Duodenal mucosa (tissue), 2 donors: ENCODE data around the gene AJM1.

Experiments used
- H3K27ac ChIP-seq: one replicate; pipeline ENCODE4 v1.7.0; 2013; ENCODE audit warnings: low read depth, low read length
- H3K27me3 ChIP-seq, 2 donors: one replicate each; pipeline ENCODE4 v1.7.0; 2013; ENCODE audit warnings: low read length in 2 of 2, control low read depth in 1 of 2; ENCODE audit not compliant: insufficient read depth in 2 of 2, control insufficient read depth in 1 of 2
- H3K36me3 ChIP-seq, 2 donors: one replicate each; pipeline ENCODE4 v1.7.0; 2013; ENCODE audit warnings: low read length in 2 of 2, control low read depth in 1 of 2; ENCODE audit not compliant: insufficient read depth in 2 of 2, control insufficient read depth in 1 of 2
- H3K4me1 ChIP-seq, 2 donors: one replicate each; pipeline ENCODE4 v1.7.0; 2013; ENCODE audit warnings: low read length in 2 of 2, control low read depth in 1 of 2; ENCODE audit not compliant: insufficient read depth in 2 of 2, control insufficient read depth in 1 of 2
- H3K4me3 ChIP-seq, 2 donors: one replicate each; pipeline ENCODE4 v1.7.0; 2013; ENCODE audit warnings: low read length in 2 of 2, low read depth in 1 of 2
- H3K9ac ChIP-seq, 2 donors: one replicate each; pipeline ENCODE4 v1.7.0; 2013; ENCODE audit warnings: low read length in 2 of 2, low read depth in 1 of 2
- H3K9me3 ChIP-seq, 2 donors: one replicate each; pipeline ENCODE4 v1.7.0; 2013; ENCODE audit warnings: low read length in 2 of 2, control low read depth in 1 of 2; ENCODE audit not compliant: control insufficient read depth in 1 of 2

The AJM1 gene

DNA sequence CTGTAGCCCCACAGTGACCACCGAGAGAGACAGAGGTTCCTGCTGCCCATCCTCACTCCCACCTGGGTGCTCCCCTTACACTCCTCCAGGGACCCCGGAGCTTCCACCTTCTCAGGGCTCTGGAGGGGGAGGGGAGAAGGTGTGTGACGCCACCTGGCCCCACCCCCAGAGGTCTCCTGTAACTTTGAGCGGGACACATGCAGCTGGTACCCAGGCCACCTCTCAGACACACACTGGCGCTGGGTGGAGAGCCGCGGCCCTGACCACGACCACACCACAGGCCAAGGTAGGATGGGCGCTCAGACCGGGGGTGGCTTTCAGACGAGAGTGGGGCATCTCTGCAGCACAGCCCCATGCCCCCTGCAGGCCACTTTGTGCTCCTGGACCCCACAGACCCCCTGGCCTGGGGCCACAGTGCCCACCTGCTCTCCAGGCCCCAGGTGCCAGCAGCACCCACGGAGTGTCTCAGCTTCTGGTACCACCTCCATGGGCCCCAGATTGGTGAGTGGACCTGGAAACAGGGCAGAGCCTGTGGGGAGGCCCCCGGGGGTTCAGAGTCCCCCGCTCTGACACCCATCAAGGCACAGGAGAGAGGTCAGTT is 14.4 kb downstream of the AJM1 start:
- Histone ChIP-seq H3K9me3 (no peaks in the 10 kb centered on the region), H3K27me3 (no peaks in the 10 kb centered on the region), H3K9ac (no peak overlapping the region), H3K4me3 (no peak overlapping the region), H3K36me3 (peaks cover 0 to 12% of the 10 kb centered on the region in 2 donors), H3K4me1 (peaks cover 56 to 62% of the 10 kb centered on the region in 2 donors), H3K27ac (no peak overlapping the region)

DNA sequence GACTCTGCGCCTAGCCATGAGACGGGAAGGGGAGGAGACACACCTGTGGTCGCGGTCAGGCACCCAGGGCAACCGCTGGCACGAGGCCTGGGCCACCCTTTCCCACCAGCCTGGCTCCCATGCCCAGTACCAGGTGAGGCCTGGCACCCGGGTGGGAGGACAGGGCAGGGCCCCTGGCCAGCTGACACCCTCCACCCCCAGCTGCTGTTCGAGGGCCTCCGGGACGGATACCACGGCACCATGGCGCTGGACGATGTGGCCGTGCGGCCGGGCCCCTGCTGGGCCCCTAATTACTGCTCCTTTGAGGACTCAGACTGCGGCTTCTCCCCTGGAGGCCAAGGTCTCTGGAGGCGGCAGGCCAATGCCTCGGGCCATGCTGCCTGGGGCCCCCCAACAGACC is 14.9 kb downstream of the AJM1 start:
- H3K4me3 ChIP-seq = no peak overlapping the region
- peaks cover 50 to 58% of the 10 kb centered on the region in 2 donors for H3K4me1 ChIP-seq
- H3K27ac ChIP-seq = no peak overlapping the region
- no peak overlapping the region for H3K9ac ChIP-seq
- H3K36me3 ChIP-seq = peaks cover 5 to 17% of the 10 kb centered on the region in 2 donors
- no peaks in the 10 kb centered on the region for H3K27me3 ChIP-seq
- no peaks in the 10 kb centered on the region for H3K9me3 ChIP-seq

DNA sequence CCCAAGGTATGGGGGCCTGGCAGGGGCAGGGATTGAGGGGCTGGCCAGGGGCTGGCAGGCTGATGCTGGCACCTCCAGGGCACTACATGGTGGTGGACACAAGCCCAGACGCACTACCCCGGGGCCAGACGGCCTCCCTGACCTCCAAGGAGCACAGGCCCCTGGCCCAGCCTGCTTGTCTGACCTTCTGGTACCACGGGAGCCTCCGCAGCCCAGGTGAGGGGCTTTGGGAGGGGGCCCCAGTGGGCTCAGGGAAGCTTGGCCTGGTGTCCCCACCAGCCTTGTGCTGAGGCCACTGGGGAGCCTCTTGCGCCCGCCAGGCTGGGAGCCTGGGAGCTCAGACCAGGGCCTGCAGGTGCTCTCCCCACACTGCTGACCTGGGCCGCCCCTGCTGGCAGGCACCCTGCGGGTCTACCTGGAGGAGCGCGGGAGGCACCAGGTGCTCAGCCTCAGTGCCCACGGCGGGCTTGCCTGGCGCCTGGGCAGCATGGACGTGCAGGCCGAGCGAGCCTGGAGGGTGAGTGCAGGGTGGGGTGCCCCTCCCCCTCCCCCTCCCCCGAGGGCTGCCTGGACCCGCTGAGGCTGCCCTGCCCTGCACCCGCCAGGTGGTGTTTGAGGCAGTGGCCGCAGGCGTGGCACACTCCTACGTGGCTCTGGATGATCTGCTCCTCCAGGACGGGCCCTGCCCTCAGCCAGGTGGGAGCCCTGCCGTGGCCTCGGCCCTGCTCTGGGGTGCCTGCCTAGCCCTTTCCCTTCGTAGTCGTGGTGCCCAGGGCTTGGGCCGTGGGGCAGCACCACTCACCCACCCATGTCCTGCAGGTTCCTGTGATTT is 15.5 kb downstream of the AJM1 start:
- H3K4me3 ChIP-seq = no peak overlapping the region
- peaks cover 44 to 52% of the 10 kb centered on the region in 2 donors for H3K4me1 ChIP-seq
- peak overlapping the region; percentile 51 to 68 for H3K9ac ChIP-seq
- no peaks in the 10 kb centered on the region for H3K27me3 ChIP-seq
- H3K27ac ChIP-seq = peak overlapping the region; percentile 95
- peaks cover 11 to 23% of the 10 kb centered on the region in 2 donors for H3K36me3 ChIP-seq
- H3K9me3 ChIP-seq = no peaks in the 10 kb centered on the region

GRCh38 chr9:136858452-136858843 is 16.2 kb downstream of the AJM1 start:
- peak overlapping the region; percentile 51 to 68 for H3K9ac ChIP-seq
- H3K9me3 ChIP-seq = no peaks in the 10 kb centered on the region
- no peak overlapping the region for H3K4me3 ChIP-seq
- H3K27ac ChIP-seq = peak overlapping the region; percentile 95
- peaks cover 17 to 30% of the 10 kb centered on the region in 2 donors for H3K36me3 ChIP-seq
- peaks cover 43 to 55% of the 10 kb centered on the region in 2 donors for H3K4me1 ChIP-seq
- no peaks in the 10 kb centered on the region for H3K27me3 ChIP-seq

GRCh38 chr9:136858844-136859757 is 16.8 kb downstream of the AJM1 start:
- H3K9me3 ChIP-seq = no peaks in the 10 kb centered on the region
- H3K4me1 ChIP-seq = peaks cover 43 to 60% of the 10 kb centered on the region in 2 donors
- H3K9ac ChIP-seq = peak overlapping the region; percentile 68 to 79
- H3K27ac ChIP-seq = peak overlapping the region; percentile 95
- peak overlapping the region; percentile 32 to 35 for H3K4me3 ChIP-seq
- no peaks in the 10 kb centered on the region for H3K27me3 ChIP-seq
- H3K36me3 ChIP-seq = peaks cover 22 to 36% of the 10 kb centered on the region in 2 donors

- peak overlapping the region; percentile 30 for H3K27ac ChIP-seq
- H3K36me3 ChIP-seq = peaks cover 22 to 36% of the 10 kb centered on the region in 2 donors
- peak overlapping the region in 1 of 2 donors; percentile 13 for H3K4me3 ChIP-seq
- H3K4me1 ChIP-seq = peaks cover 52 to 68% of the 10 kb centered on the region in 2 donors
- H3K27me3 ChIP-seq = no peaks in the 10 kb centered on the region
- peak overlapping the region; percentile 4 to 68 for H3K9ac ChIP-seq
- H3K9me3 ChIP-seq = no peaks in the 10 kb centered on the region
These were observed 18.3 kb downstream of the AJM1 start for GRCh38 chr9:136860529-136860928.

GRCh38 chr9:136860933-136861873 is 18.9 kb downstream of the AJM1 start:
- Histone ChIP-seq H3K4me3 (no peak overlapping the region), H3K27ac (no peak overlapping the region), H3K27me3 (no peaks in the 10 kb centered on the region), H3K36me3 (peaks cover 22 to 36% of the 10 kb centered on the region in 2 donors), H3K9ac (peak overlapping the region; percentile 4 to 68), H3K9me3 (no peaks in the 10 kb centered on the region), H3K4me1 (peaks cover 52 to 67% of the 10 kb centered on the region in 2 donors)

DNA sequence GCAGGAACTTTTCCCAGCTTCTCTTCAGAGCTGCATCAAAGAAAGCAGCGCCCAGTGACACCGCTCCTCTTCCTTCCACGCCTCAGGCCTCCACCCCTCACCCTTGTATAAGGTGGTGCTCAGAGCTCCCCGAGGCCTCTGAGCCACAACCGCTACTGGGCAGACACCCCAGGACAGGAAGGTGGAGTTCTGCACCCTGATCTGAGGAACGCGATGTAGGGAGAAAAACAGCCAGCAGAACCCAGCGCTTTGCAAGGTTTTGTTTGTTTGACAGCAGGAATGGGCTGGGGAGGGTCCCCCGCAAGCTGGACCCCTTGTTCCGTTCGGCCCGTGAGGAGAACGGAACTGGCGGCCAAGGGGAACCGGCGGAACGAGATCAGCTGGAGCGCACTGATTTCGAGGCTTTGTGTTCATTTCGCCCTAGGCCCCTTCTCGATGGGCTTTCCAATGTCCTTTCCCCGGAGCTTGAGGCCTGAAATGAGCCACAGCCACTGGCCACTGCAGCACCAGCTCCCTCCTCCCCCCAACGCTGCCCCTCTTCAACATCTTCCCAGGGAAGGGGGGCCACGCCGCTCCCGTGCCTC is 19.7 kb downstream of the AJM1 start:
- Histone ChIP-seq H3K9me3 (no peaks in the 10 kb centered on the region), H3K27ac (no peak overlapping the region), H3K9ac (no peak overlapping the region), H3K36me3 (peaks cover 22 to 36% of the 10 kb centered on the region in 2 donors), H3K4me1 (peaks cover 48 to 67% of the 10 kb centered on the region in 2 donors), H3K4me3 (no peak overlapping the region), H3K27me3 (no peaks in the 10 kb centered on the region)
